Measurements from ENCODE around the gene HLA-DMB.

DNA sequence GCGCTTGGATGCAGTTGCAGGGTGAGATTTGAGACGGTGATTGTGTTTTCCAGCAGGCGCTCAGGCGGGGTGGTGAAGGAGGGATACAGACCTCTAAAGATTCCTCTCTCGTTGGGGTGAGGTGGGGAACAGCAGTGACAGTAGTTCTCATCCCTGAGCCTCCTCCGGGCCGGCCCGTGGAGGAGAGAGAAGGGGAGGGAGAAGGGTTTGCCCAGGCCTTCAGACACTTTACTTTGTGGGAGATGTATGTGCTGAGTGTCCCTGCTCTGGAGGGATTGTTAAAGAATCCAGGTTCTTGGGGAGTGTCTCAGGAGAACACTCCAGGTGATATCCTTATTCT, 45.9 kb downstream of the HLA-DMB start:
- TF ChIP-seq, protein P1, sequence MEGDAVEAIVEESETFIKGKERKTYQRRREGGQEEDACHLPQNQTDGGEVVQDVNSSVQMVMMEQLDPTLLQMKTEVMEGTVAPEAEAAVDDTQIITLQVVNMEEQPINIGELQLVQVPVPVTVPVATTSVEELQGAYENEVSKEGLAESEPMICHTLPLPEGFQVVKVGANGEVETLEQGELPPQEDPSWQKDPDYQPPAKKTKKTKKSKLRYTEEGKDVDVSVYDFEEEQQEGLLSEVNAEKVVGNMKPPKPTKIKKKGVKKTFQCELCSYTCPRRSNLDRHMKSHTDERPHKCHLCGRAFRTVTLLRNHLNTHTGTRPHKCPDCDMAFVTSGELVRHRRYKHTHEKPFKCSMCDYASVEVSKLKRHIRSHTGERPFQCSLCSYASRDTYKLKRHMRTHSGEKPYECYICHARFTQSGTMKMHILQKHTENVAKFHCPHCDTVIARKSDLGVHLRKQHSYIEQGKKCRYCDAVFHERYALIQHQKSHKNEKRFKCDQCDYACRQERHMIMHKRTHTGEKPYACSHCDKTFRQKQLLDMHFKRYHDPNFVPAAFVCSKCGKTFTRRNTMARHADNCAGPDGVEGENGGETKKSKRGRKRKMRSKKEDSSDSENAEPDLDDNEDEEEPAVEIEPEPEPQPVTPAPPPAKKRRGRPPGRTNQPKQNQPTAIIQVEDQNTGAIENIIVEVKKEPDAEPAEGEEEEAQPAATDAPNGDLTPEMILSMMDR (IDR thresholded peaks at IDR 0.05) = no peak
- no peak for TF ChIP-seq POLR2A (IDR thresholded peaks at IDR 0.05; ENCODE audit: low read depth)

Data from esophagus muscularis mucosa (tissue), 3 donors.